HFFc6 (cell line): ENCODE data around the gene ETFRF1. TPM values are rescaled to one million over a fixed set of nuclear protein-coding genes. Genes with fewer than 3 reads are reported as not detected.

Experiments used
- DNase-seq: peaks from one replicate; pipeline ENCODE4 v3.0.0-alpha.2; 2018
- H3K27ac Mint-ChIP-seq: 2 replicates; pipeline ENCODE4 v1.8.0; 2020; ENCODE audit warnings: mild to moderate bottlenecking, mixed read lengths
- H3K27me3 Mint-ChIP-seq: 2 replicates; pipeline ENCODE4 v1.8.0; 2021; ENCODE audit warnings: mild to moderate bottlenecking, moderate library complexity, mixed read lengths; ENCODE audit not compliant: insufficient read depth
- H3K36me3 Mint-ChIP-seq: 2 replicates; pipeline ENCODE4 v1.8.0; 2021; ENCODE audit warnings: low read depth, mixed read lengths
- H3K4me1 Mint-ChIP-seq: 2 replicates; pipeline ENCODE4 v1.8.0; 2020; ENCODE audit warnings: low read depth, mixed read lengths
- H3K4me3 Mint-ChIP-seq: 2 replicates; pipeline ENCODE4 v1.8.0; 2020; ENCODE audit warnings: mild to moderate bottlenecking, moderate library complexity, mixed read lengths
- H3K9me3 Mint-ChIP-seq: 2 replicates; pipeline ENCODE4 v1.8.0; 2020; ENCODE audit warnings: mild to moderate bottlenecking, mixed read lengths
- total RNA-seq, 6 experiments: library from RNA; stranded (reverse); fragmentation: NEBNext Ultra II Directional; extraction: Animal tissue kit (Norgen Biotek cat#: 25700); gene quantifications; 2 replicates in 1 of 6; 3 replicates in 5 of 6; pipeline ENCODE4 v1.2.3, GENCODE V29; 2021
- TF ChIP-seq, protein P1 (sequence below): fragments of 200-600 bp; sonication (generic); IDR thresholded peaks from 2 replicates; pipeline ENCODE4 v1.5.0; 2021; ENCODE audit warnings: antibody characterized with exemption, mild to moderate bottlenecking

Gene ETFRF1
- total RNA-seq, 6 experiments from 2014 or later = 19.1 to 29.2 (median 25.7) TPM

GRCh38 chr12:25186038-25186787 lies 8.8 kb upstream of the ETFRF1 start:
- no peak for DNase-seq
- Mint-ChIP-seq H3K9me3 (no peaks in the 10 kb centered on the region), H3K27ac (no peak overlapping the region), H3K27me3 (no peaks in the 10 kb centered on the region; the same call in 1 of the 2 replicates), H3K36me3 (no peaks in the 10 kb centered on the region), H3K4me1 (peaks cover 37% of the 10 kb centered on the region), H3K4me3 (no peak overlapping the region)
- TF ChIP-seq, protein P1, sequence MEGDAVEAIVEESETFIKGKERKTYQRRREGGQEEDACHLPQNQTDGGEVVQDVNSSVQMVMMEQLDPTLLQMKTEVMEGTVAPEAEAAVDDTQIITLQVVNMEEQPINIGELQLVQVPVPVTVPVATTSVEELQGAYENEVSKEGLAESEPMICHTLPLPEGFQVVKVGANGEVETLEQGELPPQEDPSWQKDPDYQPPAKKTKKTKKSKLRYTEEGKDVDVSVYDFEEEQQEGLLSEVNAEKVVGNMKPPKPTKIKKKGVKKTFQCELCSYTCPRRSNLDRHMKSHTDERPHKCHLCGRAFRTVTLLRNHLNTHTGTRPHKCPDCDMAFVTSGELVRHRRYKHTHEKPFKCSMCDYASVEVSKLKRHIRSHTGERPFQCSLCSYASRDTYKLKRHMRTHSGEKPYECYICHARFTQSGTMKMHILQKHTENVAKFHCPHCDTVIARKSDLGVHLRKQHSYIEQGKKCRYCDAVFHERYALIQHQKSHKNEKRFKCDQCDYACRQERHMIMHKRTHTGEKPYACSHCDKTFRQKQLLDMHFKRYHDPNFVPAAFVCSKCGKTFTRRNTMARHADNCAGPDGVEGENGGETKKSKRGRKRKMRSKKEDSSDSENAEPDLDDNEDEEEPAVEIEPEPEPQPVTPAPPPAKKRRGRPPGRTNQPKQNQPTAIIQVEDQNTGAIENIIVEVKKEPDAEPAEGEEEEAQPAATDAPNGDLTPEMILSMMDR = no peak

DNA sequence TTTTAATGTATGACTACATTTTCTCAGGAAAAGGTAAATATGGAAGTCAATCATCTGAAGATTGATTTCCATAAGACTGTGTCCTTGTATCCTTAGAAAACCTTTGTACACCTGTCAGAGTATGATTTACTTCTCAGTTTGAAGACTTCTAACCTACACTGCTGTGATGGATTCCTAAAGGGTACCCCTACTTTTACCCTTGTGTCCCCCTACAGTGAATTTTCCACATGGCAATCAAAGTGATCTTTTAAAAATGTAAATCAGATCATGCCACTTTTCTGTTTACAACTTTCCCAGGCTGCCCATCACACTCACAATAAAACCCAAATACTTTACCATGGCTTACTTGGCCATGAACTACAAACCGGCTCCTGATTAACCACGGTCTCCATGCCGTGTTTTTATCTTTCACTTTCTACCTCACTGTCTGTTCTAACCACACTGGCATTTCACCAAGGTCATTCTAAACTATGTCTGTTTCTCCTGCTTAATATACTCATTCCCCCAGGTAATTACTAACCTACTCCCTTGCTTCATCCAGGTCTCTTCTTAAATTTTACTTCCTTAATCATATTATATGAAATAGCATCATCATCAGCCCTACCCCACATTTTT lies 8.1 kb upstream of the ETFRF1 start:
- TF ChIP-seq, protein P1 = no peak
- Mint-ChIP-seq H3K36me3 (no peaks in the 10 kb centered on the region), H3K4me1 (peaks cover 37% of the 10 kb centered on the region), H3K27me3 (no peaks in the 10 kb centered on the region), H3K27ac (no peak overlapping the region), H3K9me3 (no peaks in the 10 kb centered on the region), H3K4me3 (no peak overlapping the region; the same call in 1 of the 2 replicates)
- DNase-seq = no peak

GRCh38 chr12:25187781-25188180 lies 7.3 kb upstream of the ETFRF1 start:
- peak overlapping the region; percentile 36; the same call in 1 of the 2 replicates for H3K4me3 Mint-ChIP-seq

GRCh38 chr12:25189656-25190055 lies 5.4 kb upstream of the ETFRF1 start:
- TF ChIP-seq, protein P1 = no peak
- Mint-ChIP-seq H3K9me3 (no peaks in the 10 kb centered on the region), H3K27ac (peak overlapping the region; percentile 75), H3K4me3 (peak overlapping the region; percentile 71), H3K27me3 (no peaks in the 10 kb centered on the region; the same call in 1 of the 2 replicates), H3K36me3 (no peaks in the 10 kb centered on the region), H3K4me1 (peaks cover 46% of the 10 kb centered on the region)
- DNase-seq = no peak

More at GRCh38 chr12:25187781-25188180, 7.3 kb upstream of the ETFRF1 start:
- H3K36me3 Mint-ChIP-seq = no peaks in the 10 kb centered on the region
- no peaks in the 10 kb centered on the region; the same call in 1 of the 2 replicates for H3K27me3 Mint-ChIP-seq
- H3K9me3 Mint-ChIP-seq = no peaks in the 10 kb centered on the region
- peak; percentile 87 for DNase-seq
- TF ChIP-seq, protein P1 = no peak
- H3K27ac Mint-ChIP-seq = peak overlapping the region; percentile 74
- peaks cover 37% of the 10 kb centered on the region for H3K4me1 Mint-ChIP-seq

GRCh38 chr12:25190793-25191192 lies 4.2 kb upstream of the ETFRF1 start:
- H3K36me3 Mint-ChIP-seq = no peaks in the 10 kb centered on the region
- no peaks in the 10 kb centered on the region; the same call in none of the 2 replicates for H3K27me3 Mint-ChIP-seq
- H3K4me3 Mint-ChIP-seq = no peak overlapping the region
- DNase-seq = no peak
- H3K9me3 Mint-ChIP-seq = no peaks in the 10 kb centered on the region
- no peak overlapping the region for H3K27ac Mint-ChIP-seq
- peaks cover 52% of the 10 kb centered on the region for H3K4me1 Mint-ChIP-seq
- TF ChIP-seq, protein P1 = no peak
